ENCODE results near the gene APLNR.

The APLNR gene

DNA sequence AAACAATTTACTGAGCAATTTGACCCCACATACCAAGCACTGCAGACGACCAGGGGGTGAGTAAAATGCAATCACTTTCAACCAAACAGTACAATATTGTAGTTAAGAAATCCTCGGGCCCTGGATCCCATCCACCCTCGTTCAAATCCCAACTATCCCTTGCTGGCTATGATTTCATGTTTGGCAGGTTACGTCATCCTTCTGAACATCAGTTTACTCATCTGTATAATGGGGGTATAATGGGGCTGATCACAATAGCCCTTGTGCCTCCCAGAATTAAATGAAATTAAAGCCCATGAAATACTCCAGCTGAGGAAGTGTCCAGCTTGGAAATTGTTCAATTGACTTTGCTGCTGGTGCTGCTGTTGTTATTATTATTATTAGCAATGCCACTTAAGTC lies 20.6 kb downstream of the APLNR start:
- DNase-seq, result no peak
- H3K4me1 Mint-ChIP-seq, result no peaks in the 10 kb centered on the region
- no peak overlapping the region for H3K27ac Mint-ChIP-seq
- H3K4me3 Mint-ChIP-seq, result no peak overlapping the region
- no peaks in the 10 kb centered on the region for H3K27me3 Mint-ChIP-seq
- no peaks in the 10 kb centered on the region for H3K36me3 Mint-ChIP-seq
- CTCF ChIA-PET, result interaction anchor here (1.7 kb wide), 1 partner anchor 33 kb away, joined by 4 read pairs; no protein-coding TSS in a partner anchor
- H3K9me3 Mint-ChIP-seq, result no peaks in the 10 kb centered on the region

DNA sequence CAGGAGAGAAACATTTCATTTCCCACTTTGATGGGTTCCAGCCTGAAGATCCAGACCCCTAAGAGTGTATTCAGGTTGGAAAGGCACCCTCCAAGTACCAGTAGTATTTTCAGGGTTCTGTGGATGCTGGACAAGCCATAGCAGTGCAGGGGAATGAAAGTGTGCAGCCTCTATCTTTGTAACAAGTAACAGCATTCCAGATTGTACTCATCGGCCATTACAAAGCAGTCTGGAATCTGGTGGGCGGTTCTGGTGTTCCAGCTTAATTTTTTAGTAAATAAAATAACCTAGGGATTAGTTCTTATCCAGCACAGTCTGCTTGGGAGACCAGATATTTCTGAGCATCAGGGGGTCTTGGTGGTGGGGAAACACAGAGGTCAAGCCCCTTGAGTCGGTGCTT lies 22.6 kb downstream of the APLNR start:
- no peak overlapping the region for H3K4me3 Mint-ChIP-seq
- no peak overlapping the region for H3K27ac Mint-ChIP-seq
- H3K4me1 Mint-ChIP-seq, result no peaks in the 10 kb centered on the region
- CTCF ChIA-PET, result interaction anchor here (0.6 kb wide), 1 partner anchor 1198 kb away, joined by 3 read pairs; no protein-coding TSS in a partner anchor
- DNase-seq, result no peak
- no peaks in the 10 kb centered on the region for H3K36me3 Mint-ChIP-seq
- no peaks in the 10 kb centered on the region for H3K9me3 Mint-ChIP-seq
- no peaks in the 10 kb centered on the region for H3K27me3 Mint-ChIP-seq

DNA sequence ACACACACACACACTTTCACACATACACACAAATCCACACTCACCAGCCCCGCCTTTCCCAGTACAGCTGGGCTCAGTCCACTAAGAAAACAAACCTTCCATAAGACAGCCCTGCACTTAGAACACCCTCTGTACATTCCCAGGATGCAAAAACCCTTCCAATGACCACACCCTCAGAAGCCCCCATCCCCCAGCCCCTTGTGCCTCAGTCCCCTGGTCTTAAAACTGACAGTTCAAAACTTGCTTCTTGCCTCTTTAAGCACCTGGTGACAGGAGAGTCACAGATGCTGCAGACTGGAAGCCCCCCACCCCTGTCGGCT lies 23.0 kb downstream of the APLNR start:
- Mint-ChIP-seq H3K9me3 (no peaks in the 10 kb centered on the region), H3K27ac (no peak overlapping the region), H3K4me3 (no peak overlapping the region), H3K36me3 (no peaks in the 10 kb centered on the region), H3K4me1 (no peaks in the 10 kb centered on the region), H3K27me3 (no peaks in the 10 kb centered on the region)
- CTCF ChIA-PET, result no interaction called here
- no peak for DNase-seq

GRCh38 chr11:57213342-57214097 lies 23.5 kb downstream of the APLNR start:
- Mint-ChIP-seq H3K27ac (no peak overlapping the region), H3K4me1 (no peaks in the 10 kb centered on the region), H3K27me3 (no peaks in the 10 kb centered on the region), H3K36me3 (no peaks in the 10 kb centered on the region), H3K4me3 (no peak overlapping the region), H3K9me3 (no peaks in the 10 kb centered on the region)
- CTCF ChIA-PET, result no interaction called here
- DNase-seq, result no peak

GRCh38 chr11:57210781-57211180 lies 26.3 kb downstream of the APLNR start:
- CTCF ChIA-PET, result interaction anchor here (1.0 to 1.3 kb wide), 2 partner anchors 10 to 39 kb away, joined by 4 read pairs; no protein-coding TSS in a partner anchor
- Mint-ChIP-seq H3K9me3 (no peaks in the 10 kb centered on the region), H3K36me3 (no peaks in the 10 kb centered on the region), H3K4me3 (no peak overlapping the region), H3K4me1 (no peaks in the 10 kb centered on the region), H3K27me3 (peaks cover 4% of the 10 kb centered on the region), H3K27ac (no peak overlapping the region)
- no peak for DNase-seq

- Mint-ChIP-seq H3K4me1 (no peaks in the 10 kb centered on the region), H3K36me3 (no peaks in the 10 kb centered on the region), H3K4me3 (no peak overlapping the region), H3K9me3 (no peaks in the 10 kb centered on the region), H3K27ac (no peak overlapping the region), H3K27me3 (peaks cover 4% of the 10 kb centered on the region)
- no peak for DNase-seq
- CTCF ChIA-PET, result no interaction called here
Measured at GRCh38 chr11:57207168-57207567, 29.9 kb downstream of the APLNR start.

- H3K4me1 Mint-ChIP-seq, result no peaks in the 10 kb centered on the region
- CTCF ChIA-PET, result no interaction called here
- peaks cover 4% of the 10 kb centered on the region for H3K27me3 Mint-ChIP-seq
- no peaks in the 10 kb centered on the region for H3K9me3 Mint-ChIP-seq
- DNase-seq, result no peak
- H3K27ac Mint-ChIP-seq, result no peak overlapping the region
- no peaks in the 10 kb centered on the region for H3K36me3 Mint-ChIP-seq
- no peak overlapping the region for H3K4me3 Mint-ChIP-seq
Measured at GRCh38 chr11:57205041-57205641, 31.9 kb downstream of the APLNR start.

GRCh38 chr11:57203882-57204480 lies 33.1 kb downstream of the APLNR start:
- H3K4me3 Mint-ChIP-seq, result no peak overlapping the region
- no peak overlapping the region for H3K27ac Mint-ChIP-seq
- DNase-seq, result no peak
- H3K27me3 Mint-ChIP-seq, result peaks cover 4% of the 10 kb centered on the region
- no peaks in the 10 kb centered on the region for H3K9me3 Mint-ChIP-seq
- H3K4me1 Mint-ChIP-seq, result no peaks in the 10 kb centered on the region
- CTCF ChIA-PET, result no interaction called here
- H3K36me3 Mint-ChIP-seq, result no peaks in the 10 kb centered on the region

GRCh38 chr11:57203359-57203758 lies 33.7 kb downstream of the APLNR start:
- H3K27ac Mint-ChIP-seq, result no peak overlapping the region
- no peaks in the 10 kb centered on the region for H3K4me1 Mint-ChIP-seq
- DNase-seq, result no peak
- H3K4me3 Mint-ChIP-seq, result no peak overlapping the region
- CTCF ChIA-PET, result no interaction called here
- H3K36me3 Mint-ChIP-seq, result no peaks in the 10 kb centered on the region
- H3K27me3 Mint-ChIP-seq, result peaks cover 4% of the 10 kb centered on the region
- no peaks in the 10 kb centered on the region for H3K9me3 Mint-ChIP-seq

- Mint-ChIP-seq H3K4me3 (no peak overlapping the region), H3K36me3 (no peaks in the 10 kb centered on the region), H3K4me1 (no peaks in the 10 kb centered on the region), H3K27ac (no peak overlapping the region), H3K9me3 (no peaks in the 10 kb centered on the region), H3K27me3 (peaks cover 4% of the 10 kb centered on the region)
- no peak for DNase-seq
- CTCF ChIA-PET, result no interaction called here
Measured at GRCh38 chr11:57202281-57202680, 34.8 kb downstream of the APLNR start.

DNA sequence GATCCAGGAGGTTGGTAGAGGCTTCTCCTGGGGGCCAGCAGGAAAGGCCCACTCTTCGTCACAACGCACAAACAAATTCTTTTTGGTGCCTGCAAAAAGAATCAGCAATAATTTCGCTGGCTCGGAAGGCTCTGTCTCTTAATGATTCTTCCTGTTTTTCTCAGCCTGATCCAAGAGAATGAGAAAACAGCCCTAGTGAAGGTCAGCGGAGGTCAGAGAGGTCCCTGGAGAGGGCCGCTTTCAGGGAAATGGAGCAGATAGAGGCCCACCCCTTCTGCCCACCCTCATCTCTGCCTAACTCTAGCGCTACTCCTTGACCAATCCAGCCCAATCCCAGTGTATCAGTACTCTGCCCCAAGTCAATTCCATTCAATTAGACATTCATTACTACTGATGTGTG lies 36.1 kb downstream of the APLNR start:
- no peak for DNase-seq
- no peak overlapping the region for H3K4me3 Mint-ChIP-seq
- no peaks in the 10 kb centered on the region for H3K9me3 Mint-ChIP-seq
- CTCF ChIA-PET, result no interaction called here
- H3K4me1 Mint-ChIP-seq, result no peaks in the 10 kb centered on the region
- no peak overlapping the region for H3K27ac Mint-ChIP-seq
- no peaks in the 10 kb centered on the region for H3K36me3 Mint-ChIP-seq
- no peaks in the 10 kb centered on the region for H3K27me3 Mint-ChIP-seq

DNA sequence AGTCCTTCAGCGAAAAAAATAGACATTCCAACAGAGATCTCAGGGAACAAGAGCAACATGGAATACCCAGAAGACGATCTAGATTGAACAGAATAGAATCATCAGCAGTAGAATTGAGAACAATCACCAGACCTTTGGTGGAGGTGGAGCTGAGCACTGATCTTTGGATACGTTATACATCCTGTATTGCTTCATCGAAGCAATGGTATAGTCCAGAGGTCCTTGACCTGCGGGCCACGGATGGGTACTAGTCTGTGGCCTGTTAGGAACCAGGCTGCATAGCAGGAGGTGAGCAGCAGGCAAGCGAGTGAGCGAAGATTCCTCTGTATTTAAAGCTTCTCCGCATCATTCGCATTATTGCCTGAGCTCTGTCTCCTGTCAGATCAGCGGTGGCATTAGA lies 37.7 kb downstream of the APLNR start:
- CTCF ChIA-PET, result interaction anchor here (0.6 kb wide), 1 partner anchor 271 kb away, joined by 3 read pairs; no protein-coding TSS in a partner anchor
- H3K4me1 Mint-ChIP-seq, result no peaks in the 10 kb centered on the region
- H3K36me3 Mint-ChIP-seq, result no peaks in the 10 kb centered on the region

GRCh38 chr11:57197762-57198161 lies 39.3 kb downstream of the APLNR start:
- Mint-ChIP-seq H3K27me3 (no peaks in the 10 kb centered on the region), H3K36me3 (no peaks in the 10 kb centered on the region), H3K4me1 (no peaks in the 10 kb centered on the region), H3K27ac (no peak overlapping the region), H3K4me3 (no peak overlapping the region), H3K9me3 (no peaks in the 10 kb centered on the region)
- DNase-seq, result no peak
- CTCF ChIA-PET, result no interaction called here

More for the DNA sequence above, 37.7 kb downstream of the APLNR start:
- H3K9me3 Mint-ChIP-seq, result no peaks in the 10 kb centered on the region
- no peaks in the 10 kb centered on the region for H3K27me3 Mint-ChIP-seq
- no peak overlapping the region for H3K27ac Mint-ChIP-seq
- H3K4me3 Mint-ChIP-seq, result no peak overlapping the region
- no peak for DNase-seq

- Mint-ChIP-seq H3K27me3 (no peaks in the 10 kb centered on the region), H3K36me3 (no peaks in the 10 kb centered on the region)
- DNase-seq, result no peak
Measured at GRCh38 chr11:57196596-57196995, 40.5 kb downstream of the APLNR start.

DNA sequence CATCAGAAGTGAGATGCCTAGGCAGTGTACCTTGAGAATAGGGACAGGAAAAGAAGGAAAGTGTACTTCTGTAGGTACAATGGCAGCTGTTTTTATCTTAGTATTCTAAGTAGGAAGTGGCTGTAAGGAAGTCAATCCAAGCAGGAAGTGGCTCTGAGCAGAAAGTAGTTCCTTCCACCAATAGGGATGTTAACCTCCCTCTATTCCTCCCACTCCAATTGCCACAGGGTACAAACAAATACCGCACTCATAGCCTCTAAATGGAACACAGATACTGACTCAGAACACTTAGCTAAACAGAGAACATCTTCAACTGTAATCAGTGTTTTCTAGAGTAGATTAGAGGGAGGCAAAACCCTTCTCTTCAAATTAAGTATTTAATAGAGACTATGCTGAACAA lies 44.7 kb downstream of the APLNR start:
- no peak for DNase-seq
- H3K27me3 Mint-ChIP-seq, result no peaks in the 10 kb centered on the region
- CTCF ChIA-PET, result interaction anchor here (0.6 kb wide), 1 partner anchor 200 kb away, joined by 3 read pairs; no protein-coding TSS in a partner anchor
- H3K4me3 Mint-ChIP-seq, result no peak overlapping the region
- H3K4me1 Mint-ChIP-seq, result no peaks in the 10 kb centered on the region
- no peaks in the 10 kb centered on the region for H3K36me3 Mint-ChIP-seq
- H3K27ac Mint-ChIP-seq, result no peak overlapping the region
- no peaks in the 10 kb centered on the region for H3K9me3 Mint-ChIP-seq

More at GRCh38 chr11:57196596-57196995, 40.5 kb downstream of the APLNR start:
- Mint-ChIP-seq H3K4me3 (no peak overlapping the region), H3K27ac (no peak overlapping the region), H3K9me3 (no peaks in the 10 kb centered on the region), H3K4me1 (no peaks in the 10 kb centered on the region)
- CTCF ChIA-PET, result no interaction called here
